Prostate gland (tissue), 2 donors: ENCODE measurements around the gene AKAP17A. TPM values are rescaled to one million over a fixed set of nuclear protein-coding genes. Genes with fewer than 3 reads are reported as not detected.

Source experiments
- DNase-seq: peaks from one replicate; pipeline ENCODE4 v3.0.0-alpha.2; 2019; ENCODE audit warnings: low spot score
- H3K27ac ChIP-seq, 2 donors: fragments of 200-600 bp; sonication (generic); 2 replicates each; pipeline ENCODE4 v1.5.1; 2017 to 2019
- H3K27me3 ChIP-seq: fragments of 200-600 bp; sonication (generic); replicated peaks from 2 replicates; pipeline ENCODE4 v1.5.1; 2019; ENCODE audit not compliant: insufficient read depth
- H3K36me3 ChIP-seq, 2 donors: fragments of 200-600 bp; sonication (generic); 1 replicate in 1 of 2; 2 replicates in 1 of 2; pipeline versions ENCODE4 v1.5.1 to v1.8.1; 2017 to 2019
- H3K4me1 ChIP-seq: fragments of 200-600 bp; sonication (generic); replicated peaks from 2 replicates; pipeline ENCODE4 v1.5.1; 2019
- H3K4me3 ChIP-seq, 2 donors: fragments of 200-600 bp; sonication (generic); 2 replicates each; pipeline ENCODE4 v1.5.1; 2017 to 2019
- H3K9me3 ChIP-seq: fragments of 200-600 bp; sonication (generic); 2 replicates; pipeline ENCODE4 v1.5.1; 2017
- CTCF ChIP-seq, 4 experiments: fragments of 200-600 bp in 2 of 4; fragments of 450-650 bp in 2 of 4; sonication (generic) in 2 of 4; IDR thresholded peaks; 1 replicate in 3 of 4; 2 replicates in 1 of 4; pipeline ENCODE4 v1.5.1; 2016 to 2019; ENCODE audit warnings: antibody characterized with exemption in 4 of 4, mild to moderate bottlenecking in 2 of 4, moderate library complexity in 2 of 4
- POLR2A ChIP-seq: fragments of 450-650 bp; IDR thresholded peaks from one replicate; pipeline ENCODE4 v1.6.1; 2016; ENCODE audit warnings: antibody characterized with exemption, mild to moderate bottlenecking
- POLR2AphosphoS5 ChIP-seq: sonication (generic); formaldehyde crosslinking; IDR thresholded peaks from one replicate; pipeline ENCODE4 v1.6.1; 2017; ENCODE audit warnings: antibody characterized with exemption
- WGBS: methylation state at CpG from one replicate; pipeline ENCODE4 v1.1.5; 2018; 5-methylcytosine and 5-hydroxymethylcytosine counted together
- intact Hi-C: fragments of 100-400 bp; cut with DNase I; formaldehyde crosslinking; loops from one replicate; pipeline ENCODE4 v1.14.2; 2022
- total RNA-seq, 2 donors: library from RNA; depleted of rRNA; stranded (reverse); fragments of >200 nt; gene quantifications; one replicate each; pipeline ENCODE4 v1.1.0, GENCODE V29; 2016

AKAP17A gene
- total RNA-seq, 2 donors from 2014 or later, result 45.5 to 97.7 TPM

GRCh38 chrX:1584237-1585011, 7.0 kb upstream of the AKAP17A start:
- no peaks in the 10 kb centered on the region for H3K36me3 ChIP-seq
- no peak overlapping the region for H3K4me3 ChIP-seq
- no peak overlapping the region for H3K27ac ChIP-seq
- no peak for TF ChIP-seq POLR2A
- no peak for TF ChIP-seq CTCF (IDR thresholded peaks at IDR 0.05)
- TF ChIP-seq POLR2AphosphoS5, result no peak
- H3K9me3 ChIP-seq, result no peaks in the 10 kb centered on the region
- WGBS, result 90% methylated on average over 8 of the region's 8 CpGs
- no peaks in the 10 kb centered on the region for H3K4me1 ChIP-seq
- no peak for DNase-seq
- H3K27me3 ChIP-seq, result no peaks in the 10 kb centered on the region
- intact Hi-C loops, result no loop called here

- WGBS, result 26% methylated on average over 5 of the region's 5 CpGs
- no peaks in the 10 kb centered on the region for H3K4me1 ChIP-seq
- no peaks in the 10 kb centered on the region for H3K9me3 ChIP-seq
- intact Hi-C loops, result no loop called here
- H3K27me3 ChIP-seq, result no peaks in the 10 kb centered on the region
- DNase-seq, result no peak
- no peaks in the 10 kb centered on the region for H3K36me3 ChIP-seq
- H3K27ac ChIP-seq, result no peak overlapping the region
- no peak overlapping the region for H3K4me3 ChIP-seq
- TF ChIP-seq POLR2A (no peak), CTCF (IDR thresholded peaks at IDR 0.05) (no peak)
Observed at GRCh38 chrX:1587161-1587560, 4.2 kb upstream of the AKAP17A start.

- Histone ChIP-seq H3K9me3 (no peaks in the 10 kb centered on the region), H3K27ac (no peak overlapping the region), H3K4me1 (no peaks in the 10 kb centered on the region), H3K4me3 (no peak overlapping the region), H3K36me3 (no peaks in the 10 kb centered on the region), H3K27me3 (no peaks in the 10 kb centered on the region)
- no peak for TF ChIP-seq POLR2A
- WGBS, result 84% methylated on average over 12 of the region's 12 CpGs
- DNase-seq, result no peak
- intact Hi-C loops, result loop anchor here (5.0 to 10.0 kb wide), 2 partner anchors 137 to 195 kb away; partner anchors contain the start of genes ASMTL and SLC25A6
Observed at GRCh38 chrX:1589356-1590130, 1.9 kb upstream of the AKAP17A start.

GRCh38 chrX:1591863-1592469, 562 bp downstream of the AKAP17A start:
- Histone ChIP-seq H3K4me3 (peak overlapping the region; percentile 66 to 98), H3K9me3 (no peaks in the 10 kb centered on the region)
- DNase-seq, result no peak

More at GRCh38 chrX:1591863-1592469, 562 bp downstream of the AKAP17A start:
- Histone ChIP-seq H3K36me3 (peaks cover 0 to 13% of the 10 kb centered on the region in 2 donors), H3K27me3 (no peaks in the 10 kb centered on the region), H3K4me1 (no peaks in the 10 kb centered on the region), H3K27ac (peak overlapping the region; percentile 68 to 76)
- intact Hi-C loops, result loop anchor here (5.0 to 10.0 kb wide), 2 partner anchors 140 to 197 kb away; partner anchors contain the start of genes ASMTL and SLC25A6
- WGBS, result 1% methylated on average over 34 of the region's 35 CpGs
- TF ChIP-seq POLR2A (no peak), POLR2AphosphoS5 (no peak), CTCF (IDR thresholded peaks at IDR 0.05) (no peak)
